Measurements from ENCODE around the gene C16orf86. TPM values are rescaled to one million over a fixed set of nuclear protein-coding genes. Genes with fewer than 3 reads are reported as not detected.
A peak's percentile ranks its signal among the peaks of the same experiment; 100 is the strongest.

C16orf86 gene
- total RNA-seq, 4 donors from 2014 or later: 15.9 to 31.2 (median 25.5) TPM

- H3K27ac ChIP-seq: peak overlapping the region in 1 of 4 donors; percentile 100
- TF ChIP-seq POLR2A (IDR thresholded peaks at IDR 0.05) (no peak), CTCF (IDR thresholded peaks at IDR 0.05) (no peak), EP300 (IDR thresholded peaks at IDR 0.05) (no peak)
- peaks cover 0 to 32% (median 0%) of the 10 kb centered on the region in 3 donors for H3K36me3 ChIP-seq
- H3K4me1 ChIP-seq: peaks cover 0 to 53% (median 35%) of the 10 kb centered on the region in 4 donors
- WGBS, 2 donors: 67 to 71% methylated on average over 4 of the region's 4 CpGs
- no peaks in the 10 kb centered on the region for H3K27me3 ChIP-seq
- no peak overlapping the region for H3K4me3 ChIP-seq
- DNase-seq (ENCODE audit: low spot score in 2 of 2): no peak
- no peaks in the 10 kb centered on the region for H3K9me3 ChIP-seq
Measured at GRCh38 chr16:67664258-67664657, 2.4 kb upstream of the C16orf86 start.

- Histone ChIP-seq H3K27me3 (no peaks in the 10 kb centered on the region), H3K4me1 (peaks cover 0 to 48% (median 32%) of the 10 kb centered on the region in 4 donors), H3K9me3 (no peaks in the 10 kb centered on the region), H3K27ac (peak overlapping the region in 1 of 4 donors; percentile 100), H3K36me3 (peaks cover 0 to 32% (median 0%) of the 10 kb centered on the region in 3 donors), H3K4me3 (no peak overlapping the region)
- TF ChIP-seq CTCF (IDR thresholded peaks at IDR 0.05) (no peak), EP300 (IDR thresholded peaks at IDR 0.05) (no peak), POLR2A (IDR thresholded peaks at IDR 0.05) (no peak)
- DNase-seq (ENCODE audit: low spot score in 2 of 2): no peak
- 88 to 97% methylated on average over 7 of the region's 7 CpGs for WGBS, 2 donors
Measured at GRCh38 chr16:67664871-67665270, 1.7 kb upstream of the C16orf86 start.

- H3K9me3 ChIP-seq: no peaks in the 10 kb centered on the region
- peak overlapping the region in 3 of 4 donors; percentile 67 to 83 (median 79) for H3K4me3 ChIP-seq
- WGBS, 2 donors: 68 to 72% methylated on average over 5 of the region's 5 CpGs
- H3K36me3 ChIP-seq: peaks cover 0 to 32% (median 0%) of the 10 kb centered on the region in 3 donors
- no peaks in the 10 kb centered on the region for H3K27me3 ChIP-seq
- DNase-seq (ENCODE audit: low spot score in 2 of 2): no peak
- TF ChIP-seq POLR2A (IDR thresholded peaks at IDR 0.05) (no peak), CTCF (IDR thresholded peaks at IDR 0.05) (no peak), EP300 (IDR thresholded peaks at IDR 0.05) (no peak)
- peaks cover 0 to 48% (median 32%) of the 10 kb centered on the region in 4 donors for H3K4me1 ChIP-seq
- peak overlapping the region in 3 of 4 donors; percentile 90 to 95 (median 91) for H3K27ac ChIP-seq
Measured at GRCh38 chr16:67665598-67665997, 1.0 kb upstream of the C16orf86 start.

GRCh38 chr16:67666032-67666551, 522 bp upstream of the C16orf86 start:
- no peak for TF ChIP-seq EP300 (IDR thresholded peaks at IDR 0.05)
- TF ChIP-seq CTCF (IDR thresholded peaks at IDR 0.05): no peak
- TF ChIP-seq POLR2A (IDR thresholded peaks at IDR 0.05): no peak
- peaks cover 0 to 46% (median 30%) of the 10 kb centered on the region in 4 donors for H3K4me1 ChIP-seq
- DNase-seq (ENCODE audit: low spot score in 2 of 2): no peak
- WGBS, 2 donors: 0 to 1% methylated on average over 19 to 32 of the region's 46 CpGs
- no peaks in the 10 kb centered on the region for H3K9me3 ChIP-seq
- H3K27me3 ChIP-seq: no peaks in the 10 kb centered on the region
- peak overlapping the region; percentile 90 to 95 (median 92) for H3K27ac ChIP-seq
- H3K4me3 ChIP-seq: peak overlapping the region; percentile 67 to 83 (median 74)
- H3K36me3 ChIP-seq: peaks cover 0 to 32% (median 0%) of the 10 kb centered on the region in 3 donors

GRCh38 chr16:67667453-67667816, 821 bp downstream of the C16orf86 start:
- 23 to 49% methylated on average over 5 to 8 of the region's 10 CpGs for WGBS, 2 donors
- H3K36me3 ChIP-seq: peaks cover 0 to 26% (median 0%) of the 10 kb centered on the region in 3 donors
- peak overlapping the region; percentile 67 to 83 (median 74) for H3K4me3 ChIP-seq
- no peak for DNase-seq (ENCODE audit: low spot score in 2 of 2)
- H3K27ac ChIP-seq: peak overlapping the region; percentile 90 to 95 (median 92)
- no peaks in the 10 kb centered on the region for H3K27me3 ChIP-seq
- H3K9me3 ChIP-seq: no peaks in the 10 kb centered on the region
- TF ChIP-seq CTCF (IDR thresholded peaks at IDR 0.05): no peak
- TF ChIP-seq EP300 (IDR thresholded peaks at IDR 0.05): no peak
- TF ChIP-seq POLR2A (IDR thresholded peaks at IDR 0.05): no peak
- peaks cover 0 to 40% (median 25%) of the 10 kb centered on the region in 4 donors for H3K4me1 ChIP-seq
